Suprapubic skin (tissue), 4 donors: ENCODE data around the gene TBC1D17.

Experiments used
- POLR2A ChIP-seq, 2 donors: fragments of 450-650 bp; IDR thresholded peaks; one replicate each; pipeline ENCODE4 v1.6.1; 2017; ENCODE audit warnings: antibody characterized with exemption in 2 of 2, mild to moderate bottlenecking in 2 of 2, moderate library complexity in 2 of 2
- POLR2AphosphoS5 ChIP-seq, 3 donors: sonication (generic); formaldehyde crosslinking; IDR thresholded peaks; one replicate each; pipeline ENCODE4 v1.6.1; 2017; ENCODE audit warnings: antibody characterized with exemption in 3 of 3
- TF ChIP-seq, protein P1 (sequence below), 2 donors: fragments of 200-600 bp in 1 of 2; fragments of 450-650 bp in 1 of 2; sonication (generic) in 1 of 2; IDR thresholded peaks; one replicate each; pipeline ENCODE4 v1.5.1; 2016 to 2019; ENCODE audit warnings: antibody characterized with exemption in 2 of 2, mild to moderate bottlenecking in 1 of 2, moderate library complexity in 1 of 2

DNA sequence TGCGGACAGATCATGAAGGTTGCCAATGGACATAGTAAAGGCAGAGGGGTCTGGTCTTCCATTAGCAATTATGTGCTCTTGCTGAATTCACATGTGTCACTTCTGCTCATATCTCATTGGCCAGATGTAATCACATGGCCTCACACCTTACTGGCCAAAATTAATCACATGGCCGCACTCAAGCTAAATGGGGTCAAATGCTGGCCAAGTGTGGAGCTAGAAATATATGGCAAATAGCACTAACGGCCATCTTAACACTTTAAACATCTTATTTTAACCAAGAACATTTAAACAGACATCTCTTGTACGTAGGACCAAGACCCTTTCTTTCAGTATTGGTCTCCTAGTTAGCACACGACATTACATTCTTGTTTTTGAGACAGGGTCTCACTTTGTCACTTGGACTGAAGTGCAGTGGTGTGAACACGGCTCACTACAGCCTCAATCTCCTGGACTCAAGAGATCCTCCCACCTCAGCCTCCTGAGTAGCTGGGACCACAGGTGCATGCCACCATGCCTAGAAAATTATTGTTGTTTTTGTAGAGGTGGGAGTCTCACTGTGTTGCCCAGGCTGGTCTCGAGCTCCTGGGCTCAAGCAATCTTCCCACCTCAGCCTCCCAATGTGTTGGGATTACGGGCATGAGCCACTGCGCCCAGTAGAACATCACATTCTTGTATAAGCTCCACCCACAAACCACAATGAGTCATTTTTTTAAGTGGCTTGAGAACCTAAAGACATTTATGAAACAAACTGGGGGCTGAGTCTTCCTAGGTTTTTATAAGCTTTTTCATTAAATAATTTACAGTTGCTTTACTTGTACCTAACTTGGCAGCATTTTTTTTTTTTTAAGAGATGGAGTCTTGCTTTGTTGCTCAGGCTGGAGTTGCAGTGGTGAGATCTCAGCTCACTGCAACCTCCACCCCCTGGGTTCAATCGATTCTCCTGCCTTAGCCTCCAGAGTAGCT, 29.5 kb upstream of the TBC1D17 start:
- TF ChIP-seq, protein P1, sequence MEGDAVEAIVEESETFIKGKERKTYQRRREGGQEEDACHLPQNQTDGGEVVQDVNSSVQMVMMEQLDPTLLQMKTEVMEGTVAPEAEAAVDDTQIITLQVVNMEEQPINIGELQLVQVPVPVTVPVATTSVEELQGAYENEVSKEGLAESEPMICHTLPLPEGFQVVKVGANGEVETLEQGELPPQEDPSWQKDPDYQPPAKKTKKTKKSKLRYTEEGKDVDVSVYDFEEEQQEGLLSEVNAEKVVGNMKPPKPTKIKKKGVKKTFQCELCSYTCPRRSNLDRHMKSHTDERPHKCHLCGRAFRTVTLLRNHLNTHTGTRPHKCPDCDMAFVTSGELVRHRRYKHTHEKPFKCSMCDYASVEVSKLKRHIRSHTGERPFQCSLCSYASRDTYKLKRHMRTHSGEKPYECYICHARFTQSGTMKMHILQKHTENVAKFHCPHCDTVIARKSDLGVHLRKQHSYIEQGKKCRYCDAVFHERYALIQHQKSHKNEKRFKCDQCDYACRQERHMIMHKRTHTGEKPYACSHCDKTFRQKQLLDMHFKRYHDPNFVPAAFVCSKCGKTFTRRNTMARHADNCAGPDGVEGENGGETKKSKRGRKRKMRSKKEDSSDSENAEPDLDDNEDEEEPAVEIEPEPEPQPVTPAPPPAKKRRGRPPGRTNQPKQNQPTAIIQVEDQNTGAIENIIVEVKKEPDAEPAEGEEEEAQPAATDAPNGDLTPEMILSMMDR (IDR thresholded peaks at IDR 0.05): no peak
- TF ChIP-seq POLR2AphosphoS5 (IDR thresholded peaks at IDR 0.05): no peak
- no peak for TF ChIP-seq POLR2A (IDR thresholded peaks at IDR 0.05)
